ENCODE data around the gene ATP6V1G1.
"Not testable (repeated sequence)": the region's sequence is repeated elsewhere in the genome, so short reads cannot be mapped to it uniquely, and the experiment has no call there.

- TF ChIP-seq CTCF (conservative IDR thresholded peaks at IDR 0.05); ZFX (IDR thresholded peaks at IDR 0.05): not testable (repeated sequence)
Measured at GRCh38 chr9:114601787-114602186, 14.2 kb downstream of the ATP6V1G1 start.
